Thyroid gland (tissue), 4 donors: ENCODE measurements around the gene FAM156A. TPM values are rescaled to one million over a fixed set of nuclear protein-coding genes. Genes with fewer than 3 reads are reported as not detected.
"Not testable (repeated sequence)": the region's sequence is repeated elsewhere in the genome, so short reads cannot be mapped to it uniquely, and the experiment has no call there.

Source experiments
- DNase-seq, 2 donors: peaks; one replicate each; pipeline ENCODE4 v3.0.0-alpha.2; 2019
- H3K27ac ChIP-seq, 3 donors: fragments of 200-600 bp; sonication (generic); 1 replicate in 2 of 3; 2 replicates in 1 of 3; pipeline ENCODE4 v1.5.1; 2016 to 2019; ENCODE audit warnings: mild to moderate bottlenecking in 1 of 3, moderate library complexity in 1 of 3
- H3K27me3 ChIP-seq: fragments of 200-600 bp; sonication (generic); one replicate; pipeline ENCODE4 v1.5.1; 2019
- H3K36me3 ChIP-seq, 2 donors: fragments of 200-600 bp; sonication (generic); one replicate each; pipeline ENCODE4 v1.5.1; 2016 to 2019
- H3K4me1 ChIP-seq, 2 donors: fragments of 200-600 bp; sonication (generic); one replicate each; pipeline ENCODE4 v1.5.1; 2017 to 2019
- H3K4me3 ChIP-seq, 3 donors: fragments of 200-600 bp; sonication (generic); replicated peaks in 1 of 3; 1 replicate in 2 of 3; 2 replicates in 1 of 3; pipeline ENCODE4 v1.5.1; 2016; ENCODE audit warnings: mild to moderate bottlenecking in 1 of 3
- H3K9me3 ChIP-seq: fragments of 200-600 bp; sonication (generic); one replicate; pipeline ENCODE4 v1.5.1; 2017
- CTCF ChIP-seq, 6 experiments: fragments of 200-600 bp in 3 of 6; fragments of 450-650 bp in 3 of 6; sonication (generic) in 3 of 6; IDR thresholded peaks; one replicate each; pipeline ENCODE4 v1.5.1; 2016 to 2019; ENCODE audit warnings: antibody characterized with exemption in 6 of 6, mild to moderate bottlenecking in 2 of 6, inconsistent platforms in 1 of 6, moderate library complexity in 1 of 6
- POLR2A ChIP-seq, 2 donors: fragments of 450-650 bp; IDR thresholded peaks; one replicate each; pipeline ENCODE4 v1.6.1; 2017; ENCODE audit warnings: antibody characterized with exemption in 2 of 2, mild to moderate bottlenecking in 2 of 2, moderate library complexity in 1 of 2
- WGBS, 2 donors: methylation state at CpG; one replicate each; pipeline ENCODE4 v1.1.5; 2017; 5-methylcytosine and 5-hydroxymethylcytosine counted together
- intact Hi-C: fragments of 100-400 bp; cut with DNase I; formaldehyde crosslinking; loops from one replicate; pipeline ENCODE4 v1.15.1; 2023
- total RNA-seq, 4 donors: library from RNA; depleted of rRNA; stranded (reverse); fragments of >200 nt; gene quantifications; one replicate each; pipeline ENCODE4 v1.2.3, GENCODE V29; 2016

Gene FAM156A
- total RNA-seq = 10 to 100 TPM in 3 of 4 donors, 1 to 10 TPM in 1; 7.7 to 19.9 (median 11.5) TPM

GRCh38 chrX:52958113-52958959 is at the start of gene FAM156A:
Gene FAM156A, minus strand, starts transcription at chrX:52958518. Its CDS starts 9,930 bp downstream, at chrX:52948588.
- H3K4me1 ChIP-seq, H3K4me3 ChIP-seq, H3K27ac ChIP-seq, H3K27me3 ChIP-seq, H3K9me3 ChIP-seq, DNase-seq, H3K36me3 ChIP-seq, intact Hi-C loops: not testable (repeated sequence)
- WGBS, 2 donors = no CpG with 5 or more reads among the region's 91 CpGs

- H3K27me3 ChIP-seq = no peaks in the 10 kb centered on the region
- no peaks in the 10 kb centered on the region for H3K4me1 ChIP-seq
- DNase-seq = no peak
- H3K27ac ChIP-seq = no peak overlapping the region
- 47 to 49% methylated on average over 2 to 3 of the region's 3 CpGs for WGBS, 2 donors
- intact Hi-C loops = no loop called here
- no peaks in the 10 kb centered on the region for H3K36me3 ChIP-seq
- no peaks in the 10 kb centered on the region for H3K9me3 ChIP-seq
- TF ChIP-seq POLR2A (IDR thresholded peaks at IDR 0.05) = no peak
- no peak for TF ChIP-seq CTCF (IDR thresholded peaks at IDR 0.05)
- no peak overlapping the region for H3K4me3 ChIP-seq
Observed at GRCh38 chrX:53005327-53005726, 47.0 kb upstream of the FAM156A start.

DNA sequence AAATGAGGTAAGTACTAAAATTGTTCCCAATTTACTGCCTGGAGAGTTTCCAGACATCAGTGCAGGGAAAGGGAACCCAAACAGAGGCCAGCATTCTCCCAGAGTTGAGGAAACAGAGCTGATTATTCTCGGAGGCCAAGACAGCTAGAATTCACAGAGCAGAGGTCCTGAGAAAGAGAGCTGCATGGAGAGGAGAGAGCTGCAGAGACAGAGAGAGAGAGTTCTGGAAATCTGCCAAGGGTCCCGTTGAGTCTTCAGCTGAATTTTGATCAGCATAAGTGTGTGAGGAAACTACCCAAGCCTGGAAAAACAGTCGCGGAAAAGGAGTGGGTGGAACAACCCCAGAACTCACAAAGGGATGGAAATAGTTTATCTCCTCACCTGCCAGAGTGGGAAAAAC is 46.5 kb upstream of the FAM156A start:
- Histone ChIP-seq H3K27ac (no peak overlapping the region), H3K4me3 (no peak overlapping the region), H3K4me1 (no peaks in the 10 kb centered on the region), H3K36me3 (no peaks in the 10 kb centered on the region), H3K27me3 (no peaks in the 10 kb centered on the region), H3K9me3 (no peaks in the 10 kb centered on the region)
- WGBS, 2 donors = 8 to 11% methylated on average over 4 of the region's 4 CpGs
- intact Hi-C loops = no loop called here
- TF ChIP-seq CTCF (IDR thresholded peaks at IDR 0.05) (no peak), POLR2A (IDR thresholded peaks at IDR 0.05) (no peak)
- DNase-seq = no peak

GRCh38 chrX:53004038-53004437 is 45.7 kb upstream of the FAM156A start:
- H3K36me3 ChIP-seq = no peaks in the 10 kb centered on the region
- no peaks in the 10 kb centered on the region for H3K27me3 ChIP-seq
- H3K27ac ChIP-seq = no peak overlapping the region
- no peaks in the 10 kb centered on the region for H3K4me1 ChIP-seq
- DNase-seq = no peak
- WGBS, 2 donors = 66 to 100% methylated on average over 1 to 4 of the region's 4 CpGs
- TF ChIP-seq POLR2A (IDR thresholded peaks at IDR 0.05) = no peak
- TF ChIP-seq CTCF (IDR thresholded peaks at IDR 0.05) = no peak
- H3K4me3 ChIP-seq = no peak overlapping the region
- no peaks in the 10 kb centered on the region for H3K9me3 ChIP-seq
- intact Hi-C loops = no loop called here

DNA sequence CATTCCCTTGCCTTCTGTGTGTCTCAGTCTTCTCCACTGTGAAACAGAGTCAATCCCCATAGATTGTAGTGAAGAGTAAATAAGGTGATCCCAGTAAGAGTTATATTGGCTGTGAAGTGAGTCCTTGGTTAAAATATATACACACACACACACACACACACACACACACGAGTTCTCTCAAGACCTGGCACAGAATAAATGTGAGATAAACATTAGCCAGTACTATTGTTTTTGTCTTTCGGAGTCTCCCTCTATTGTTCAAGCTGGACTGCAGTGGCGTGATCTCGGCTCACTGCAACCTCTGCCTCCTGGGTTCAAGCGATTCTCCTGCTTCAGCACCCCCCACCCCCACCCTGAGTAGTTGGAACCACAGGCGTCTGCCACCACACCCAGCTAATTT is 44.8 kb upstream of the FAM156A start:
- H3K4me3 ChIP-seq = no peak overlapping the region
- DNase-seq = no peak
- intact Hi-C loops = no loop called here
- H3K36me3 ChIP-seq = no peaks in the 10 kb centered on the region
- no peaks in the 10 kb centered on the region for H3K27me3 ChIP-seq
- H3K4me1 ChIP-seq = no peaks in the 10 kb centered on the region
- WGBS, 2 donors = 68 to 82% methylated on average over 5 of the region's 6 CpGs
- TF ChIP-seq CTCF (IDR thresholded peaks at IDR 0.05) (no peak), POLR2A (IDR thresholded peaks at IDR 0.05) (no peak)
- no peak overlapping the region for H3K27ac ChIP-seq
- H3K9me3 ChIP-seq = no peaks in the 10 kb centered on the region
